Measurements from ENCODE around the gene SCGN.

Gene SCGN

DNA sequence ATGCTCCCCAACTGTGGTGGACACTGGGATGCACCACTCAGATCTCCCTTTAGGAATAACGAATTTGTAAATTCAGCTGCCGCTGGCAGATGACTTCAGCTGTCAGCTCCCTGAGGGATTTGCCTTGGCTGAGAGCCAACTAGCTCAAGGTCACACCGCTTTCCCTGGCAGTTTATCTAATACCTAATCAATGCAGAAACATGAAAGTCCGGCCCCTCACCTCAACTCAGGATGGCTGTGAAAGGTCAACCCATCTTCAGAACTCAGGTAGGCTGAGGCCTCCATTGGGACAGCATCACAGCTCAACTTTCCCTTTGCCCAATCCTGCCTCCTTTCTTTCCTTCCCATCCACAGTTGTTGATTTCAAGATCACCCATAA lies 22.8 kb upstream of the SCGN start:
- H3K27ac ChIP-seq = no peak overlapping the region
- no peak overlapping the region for H3K4me3 ChIP-seq (IDR thresholded peaks at IDR 0.05; ENCODE audit: insufficient read depth, low read depth, low read length)
- H4K20me1 ChIP-seq (ENCODE audit: insufficient read depth) = no peaks in the 10 kb centered on the region
- H3K36me3 ChIP-seq (ENCODE audit: insufficient read depth) = no peaks in the 10 kb centered on the region
- no peak overlapping the region for H3K9ac ChIP-seq
- H3K4me2 ChIP-seq = no peak overlapping the region
- no peaks in the 10 kb centered on the region for H3K79me2 ChIP-seq (ENCODE audit: insufficient read depth, low read depth)
- no peak overlapping the region for H2AFZ ChIP-seq (ENCODE audit: low read depth)
- no peaks in the 10 kb centered on the region for H3K27me3 ChIP-seq (ENCODE audit: insufficient read depth, low read depth)
- no peaks in the 10 kb centered on the region for H3K4me1 ChIP-seq (ENCODE audit: low read depth, poor library complexity, severe bottlenecking)
- TF ChIP-seq, protein P1, sequence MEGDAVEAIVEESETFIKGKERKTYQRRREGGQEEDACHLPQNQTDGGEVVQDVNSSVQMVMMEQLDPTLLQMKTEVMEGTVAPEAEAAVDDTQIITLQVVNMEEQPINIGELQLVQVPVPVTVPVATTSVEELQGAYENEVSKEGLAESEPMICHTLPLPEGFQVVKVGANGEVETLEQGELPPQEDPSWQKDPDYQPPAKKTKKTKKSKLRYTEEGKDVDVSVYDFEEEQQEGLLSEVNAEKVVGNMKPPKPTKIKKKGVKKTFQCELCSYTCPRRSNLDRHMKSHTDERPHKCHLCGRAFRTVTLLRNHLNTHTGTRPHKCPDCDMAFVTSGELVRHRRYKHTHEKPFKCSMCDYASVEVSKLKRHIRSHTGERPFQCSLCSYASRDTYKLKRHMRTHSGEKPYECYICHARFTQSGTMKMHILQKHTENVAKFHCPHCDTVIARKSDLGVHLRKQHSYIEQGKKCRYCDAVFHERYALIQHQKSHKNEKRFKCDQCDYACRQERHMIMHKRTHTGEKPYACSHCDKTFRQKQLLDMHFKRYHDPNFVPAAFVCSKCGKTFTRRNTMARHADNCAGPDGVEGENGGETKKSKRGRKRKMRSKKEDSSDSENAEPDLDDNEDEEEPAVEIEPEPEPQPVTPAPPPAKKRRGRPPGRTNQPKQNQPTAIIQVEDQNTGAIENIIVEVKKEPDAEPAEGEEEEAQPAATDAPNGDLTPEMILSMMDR (conservative IDR thresholded peaks at IDR 0.05; ENCODE audit: low read depth, low read length) = no peak

DNA sequence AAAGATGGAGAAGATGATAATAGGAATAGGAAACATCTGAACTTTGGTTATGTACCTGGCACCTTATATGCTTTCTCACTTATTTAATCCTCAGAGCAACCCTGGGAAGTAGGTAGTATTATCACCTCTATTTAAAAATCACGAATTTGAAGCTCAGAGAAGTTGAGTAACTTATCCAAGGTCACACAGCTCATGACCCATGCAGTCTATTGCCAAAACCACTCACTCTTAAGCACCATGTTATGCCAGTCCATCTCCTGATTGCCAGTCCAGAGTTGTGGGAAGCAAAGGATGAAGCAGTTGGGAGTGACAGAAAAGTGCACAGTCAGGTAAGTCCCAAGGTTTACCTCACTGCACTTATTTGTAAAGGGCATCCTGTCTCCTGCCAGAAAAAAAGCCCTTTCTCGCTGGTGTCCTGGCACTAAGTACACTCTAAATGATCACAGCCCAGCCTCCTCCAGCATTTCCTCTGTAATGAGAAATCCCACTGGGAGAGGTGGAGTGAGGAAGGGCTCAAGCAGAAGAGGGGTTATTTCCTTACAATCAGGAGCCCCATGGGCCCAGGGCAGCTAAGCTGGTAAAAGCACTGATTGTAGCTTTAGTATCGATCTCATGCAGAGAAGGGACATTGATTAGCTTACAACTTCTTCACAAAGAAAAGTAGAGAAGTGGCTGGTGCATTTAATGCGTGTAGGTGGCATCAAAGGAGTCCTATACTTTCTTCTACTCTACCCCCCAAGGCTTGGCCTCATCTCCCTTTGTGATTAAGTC lies 21.3 kb upstream of the SCGN start:
- no peak overlapping the region for H3K9ac ChIP-seq
- no peak overlapping the region for H3K4me2 ChIP-seq
- H3K4me3 ChIP-seq (IDR thresholded peaks at IDR 0.05; ENCODE audit: insufficient read depth, low read depth, low read length) = no peak overlapping the region
- no peaks in the 10 kb centered on the region for H4K20me1 ChIP-seq (ENCODE audit: insufficient read depth)
- no peaks in the 10 kb centered on the region for H3K79me2 ChIP-seq (ENCODE audit: insufficient read depth, low read depth)
- H3K27me3 ChIP-seq (ENCODE audit: insufficient read depth, low read depth) = no peaks in the 10 kb centered on the region
- no peaks in the 10 kb centered on the region for H3K4me1 ChIP-seq (ENCODE audit: low read depth, poor library complexity, severe bottlenecking)
- no peak overlapping the region for H3K27ac ChIP-seq
- TF ChIP-seq, protein P1 (conservative IDR thresholded peaks at IDR 0.05; ENCODE audit: low read depth, low read length) = no peak
- H2AFZ ChIP-seq (ENCODE audit: low read depth) = no peak overlapping the region
- no peaks in the 10 kb centered on the region for H3K36me3 ChIP-seq (ENCODE audit: insufficient read depth)

DNA sequence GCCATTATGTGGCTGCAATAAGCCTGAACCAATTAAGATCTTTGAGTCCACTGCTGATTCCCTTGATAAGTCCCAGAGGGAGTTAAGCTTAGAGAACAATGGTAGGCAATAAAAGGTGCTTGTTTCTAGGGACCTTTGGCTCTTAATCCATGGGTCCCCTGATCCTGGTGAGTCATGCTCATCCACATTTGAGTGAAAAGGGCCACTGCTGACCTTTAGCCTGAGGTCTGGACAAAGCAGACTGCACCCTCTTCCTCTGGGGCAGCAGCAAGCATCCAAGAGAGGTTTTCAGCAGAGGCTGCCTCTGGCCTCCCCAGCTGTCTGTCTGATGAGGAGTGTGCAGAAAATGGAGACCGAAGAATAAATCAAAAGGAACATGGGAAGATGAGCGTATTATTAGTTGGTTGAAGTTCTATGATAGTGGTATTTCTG lies 16.1 kb upstream of the SCGN start:
- no peak overlapping the region for H2AFZ ChIP-seq (ENCODE audit: low read depth)
- H3K4me2 ChIP-seq = no peak overlapping the region
- no peaks in the 10 kb centered on the region for H3K36me3 ChIP-seq (ENCODE audit: insufficient read depth)
- no peaks in the 10 kb centered on the region for H3K27me3 ChIP-seq (ENCODE audit: insufficient read depth, low read depth)
- no peaks in the 10 kb centered on the region for H3K4me1 ChIP-seq (ENCODE audit: low read depth, poor library complexity, severe bottlenecking)
- H4K20me1 ChIP-seq (ENCODE audit: insufficient read depth) = no peaks in the 10 kb centered on the region
- no peak overlapping the region for H3K4me3 ChIP-seq (IDR thresholded peaks at IDR 0.05; ENCODE audit: insufficient read depth, low read depth, low read length)
- H3K27ac ChIP-seq = no peak overlapping the region
- H3K79me2 ChIP-seq (ENCODE audit: insufficient read depth, low read depth) = no peaks in the 10 kb centered on the region
- H3K9ac ChIP-seq = no peak overlapping the region
- TF ChIP-seq, protein P1 (conservative IDR thresholded peaks at IDR 0.05; ENCODE audit: low read depth, low read length) = no peak

DNA sequence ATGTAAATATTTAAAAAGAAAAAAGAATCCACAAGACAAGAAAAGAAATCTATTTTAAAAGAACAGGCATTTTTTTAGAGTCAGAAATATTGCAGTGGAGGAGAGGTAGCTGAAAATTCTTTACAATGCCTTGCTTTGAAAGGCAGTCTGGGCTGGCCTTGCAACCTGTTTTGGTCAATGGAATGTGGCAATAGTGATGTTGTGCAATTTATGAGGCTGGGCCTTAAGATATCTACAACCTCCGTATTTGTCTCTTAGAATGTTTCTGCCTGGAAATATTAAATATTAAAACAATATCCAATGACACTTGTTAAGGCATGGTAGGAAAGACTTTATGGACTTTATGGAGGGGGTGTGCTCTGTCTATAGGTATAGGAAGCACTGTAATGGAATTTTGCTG lies 14.8 kb upstream of the SCGN start:
- no peak overlapping the region for H3K4me2 ChIP-seq
- no peaks in the 10 kb centered on the region for H4K20me1 ChIP-seq (ENCODE audit: insufficient read depth)
- no peaks in the 10 kb centered on the region for H3K27me3 ChIP-seq (ENCODE audit: insufficient read depth, low read depth)
- TF ChIP-seq, protein P1 (conservative IDR thresholded peaks at IDR 0.05; ENCODE audit: low read depth, low read length) = no peak
- H3K4me1 ChIP-seq (ENCODE audit: low read depth, poor library complexity, severe bottlenecking) = no peaks in the 10 kb centered on the region
- H2AFZ ChIP-seq (ENCODE audit: low read depth) = no peak overlapping the region
- no peak overlapping the region for H3K9ac ChIP-seq
- no peak overlapping the region for H3K27ac ChIP-seq
- H3K79me2 ChIP-seq (ENCODE audit: insufficient read depth, low read depth) = no peaks in the 10 kb centered on the region
- no peak overlapping the region for H3K4me3 ChIP-seq (IDR thresholded peaks at IDR 0.05; ENCODE audit: insufficient read depth, low read depth, low read length)
- no peaks in the 10 kb centered on the region for H3K36me3 ChIP-seq (ENCODE audit: insufficient read depth)

Data from KMS-11 (cell line).